ENCODE results near the gene CLEC16A.

The CLEC16A gene

DNA sequence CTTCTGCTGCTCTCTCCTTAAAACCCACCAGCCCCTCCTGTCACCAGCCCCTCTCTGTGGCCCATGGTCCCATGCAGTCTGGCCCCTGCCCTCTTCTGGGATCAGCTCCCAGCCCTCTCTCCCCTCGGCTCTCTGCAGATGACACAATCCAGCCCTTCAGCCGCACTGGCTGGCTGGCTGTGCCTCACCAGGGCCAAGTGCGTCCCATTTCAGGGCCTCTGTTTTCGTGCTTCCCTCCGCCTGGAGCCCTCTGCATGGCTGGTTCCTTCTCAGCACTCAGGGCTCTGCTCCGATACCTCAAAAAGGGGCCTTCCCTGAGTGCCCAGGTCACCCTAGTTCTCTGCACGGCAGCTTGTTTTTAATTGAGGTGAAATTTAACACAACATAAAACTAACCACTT, 187.3 kb downstream of the CLEC16A start:
- in situ Hi-C loops (cut with HindIII; ENCODE audit: low pct_ligation_motif_present, low pct_unique_long_range_greater_than_20kb, low sequenced_read_pairs), result no loop called here
- no peak for DNase-seq

DNA sequence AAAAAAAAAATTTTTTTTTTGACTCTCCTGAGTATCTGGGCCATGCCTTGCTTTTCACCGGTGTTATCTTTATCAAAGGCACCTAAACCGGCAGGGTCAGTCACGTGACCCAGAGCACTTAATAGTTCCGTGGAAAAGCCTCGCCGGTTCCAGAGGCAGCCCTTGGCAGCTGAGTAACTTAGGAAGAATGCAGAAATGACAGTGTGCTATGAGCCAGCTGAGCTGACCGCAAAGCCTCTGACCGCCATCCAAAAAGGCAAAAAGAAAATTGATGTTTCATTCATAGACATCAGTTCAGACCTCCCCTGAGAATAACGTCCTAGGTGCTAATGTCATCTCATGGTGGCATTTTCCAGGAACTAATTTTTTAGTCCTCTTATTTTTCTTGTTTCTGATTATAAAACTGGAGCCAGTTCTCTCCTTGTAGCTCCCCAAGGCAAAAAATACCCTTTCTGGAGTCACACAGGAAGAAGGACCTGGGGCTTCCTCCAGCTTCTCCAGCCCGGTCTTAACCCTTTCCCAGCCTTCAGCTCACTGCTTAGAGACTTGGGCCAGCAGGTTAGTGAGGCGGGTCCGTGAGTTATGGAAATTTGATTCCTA, 189.1 kb downstream of the CLEC16A start:
- in situ Hi-C loops (cut with HindIII; ENCODE audit: low pct_ligation_motif_present, low pct_unique_long_range_greater_than_20kb, low sequenced_read_pairs), result no loop called here
- peak; percentile 96 for DNase-seq

DNA sequence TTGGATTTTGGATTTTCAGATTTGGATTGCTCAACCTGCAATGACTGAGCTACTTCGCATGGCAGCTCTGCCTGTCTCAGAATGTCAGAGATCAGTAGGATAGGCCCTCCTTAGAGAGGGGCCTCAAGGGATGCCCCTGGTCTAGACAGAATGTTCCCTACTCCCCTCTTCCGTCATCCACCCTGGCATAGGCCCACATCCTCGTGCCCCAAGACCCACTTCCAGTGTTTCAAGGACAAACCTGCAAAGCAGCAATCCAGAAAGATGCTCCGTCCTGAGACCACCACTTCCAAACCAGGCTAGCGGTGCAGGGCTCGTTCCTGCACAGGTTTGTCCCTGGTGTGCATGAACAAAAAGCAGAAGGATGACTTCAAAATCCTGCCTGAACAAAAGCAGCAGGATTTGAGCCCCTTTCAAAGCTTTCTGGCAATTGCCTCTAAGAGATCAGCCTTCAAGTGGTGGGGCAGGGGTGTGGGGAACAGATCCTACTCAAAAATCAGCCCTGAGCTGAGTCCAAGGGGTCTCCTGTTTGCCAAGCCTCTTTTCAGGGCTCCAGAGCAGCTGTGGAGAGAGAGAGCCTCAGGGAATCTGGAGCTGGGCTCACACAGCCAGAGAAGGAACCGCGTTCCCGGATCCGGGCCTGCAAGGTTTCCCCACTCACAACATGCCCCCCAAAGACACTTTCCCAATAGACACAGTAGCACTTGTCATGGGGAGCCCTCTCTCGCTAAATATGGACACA, 190.5 kb downstream of the CLEC16A start:
- no peak for DNase-seq
- in situ Hi-C loops (cut with HindIII; ENCODE audit: low pct_ligation_motif_present, low pct_unique_long_range_greater_than_20kb, low sequenced_read_pairs), result no loop called here

DNA sequence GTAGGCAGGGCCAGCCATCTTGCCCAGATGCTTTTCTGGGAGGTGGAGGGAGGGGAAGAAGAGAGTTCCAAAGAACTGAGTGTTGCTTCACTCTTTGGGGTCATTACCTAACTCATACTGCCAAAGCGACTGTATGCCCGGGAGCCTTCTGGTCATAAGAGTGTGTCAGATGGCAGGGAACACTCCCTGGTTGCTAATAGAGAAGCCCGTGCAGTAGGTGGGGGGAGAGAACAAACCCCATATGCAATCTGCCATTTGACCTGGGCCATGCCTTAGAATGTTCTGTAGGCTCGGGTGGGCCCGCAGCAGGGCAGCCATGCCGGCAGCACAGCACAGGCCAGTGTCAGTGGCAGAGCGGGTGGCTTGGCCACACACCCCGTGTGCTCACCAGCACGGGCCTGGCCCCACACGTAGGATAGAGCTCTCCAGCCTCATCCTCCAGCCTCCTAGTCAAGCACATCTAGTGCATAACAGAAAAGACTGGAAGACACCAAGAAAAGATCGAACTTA, 191.2 kb downstream of the CLEC16A start:
- DNase-seq, result no peak
- in situ Hi-C loops (cut with HindIII; ENCODE audit: low pct_ligation_motif_present, low pct_unique_long_range_greater_than_20kb, low sequenced_read_pairs), result no loop called here

DNA sequence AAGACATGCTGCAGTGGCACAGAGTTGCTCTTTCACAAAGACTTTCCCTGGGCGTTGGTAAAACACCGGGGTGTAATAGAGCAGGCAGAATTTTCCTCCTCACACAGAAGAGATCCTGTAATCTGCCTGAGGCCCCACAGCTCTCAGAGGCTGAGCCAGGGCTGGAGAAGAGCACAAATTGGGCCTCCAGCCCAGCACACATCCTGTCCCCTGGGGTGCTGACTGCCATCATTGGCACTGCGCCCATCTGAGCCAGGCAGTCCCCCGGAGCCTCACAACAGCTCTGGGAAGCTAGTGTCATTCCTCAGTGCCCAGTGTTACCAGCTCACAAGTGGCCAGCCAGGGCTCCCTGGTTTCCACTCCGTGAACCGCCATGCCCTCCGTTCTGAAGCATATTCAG, 192.2 kb downstream of the CLEC16A start:
- in situ Hi-C loops (cut with HindIII; ENCODE audit: low pct_ligation_motif_present, low pct_unique_long_range_greater_than_20kb, low sequenced_read_pairs), result no loop called here
- DNase-seq, result peak; percentile 57

DNA sequence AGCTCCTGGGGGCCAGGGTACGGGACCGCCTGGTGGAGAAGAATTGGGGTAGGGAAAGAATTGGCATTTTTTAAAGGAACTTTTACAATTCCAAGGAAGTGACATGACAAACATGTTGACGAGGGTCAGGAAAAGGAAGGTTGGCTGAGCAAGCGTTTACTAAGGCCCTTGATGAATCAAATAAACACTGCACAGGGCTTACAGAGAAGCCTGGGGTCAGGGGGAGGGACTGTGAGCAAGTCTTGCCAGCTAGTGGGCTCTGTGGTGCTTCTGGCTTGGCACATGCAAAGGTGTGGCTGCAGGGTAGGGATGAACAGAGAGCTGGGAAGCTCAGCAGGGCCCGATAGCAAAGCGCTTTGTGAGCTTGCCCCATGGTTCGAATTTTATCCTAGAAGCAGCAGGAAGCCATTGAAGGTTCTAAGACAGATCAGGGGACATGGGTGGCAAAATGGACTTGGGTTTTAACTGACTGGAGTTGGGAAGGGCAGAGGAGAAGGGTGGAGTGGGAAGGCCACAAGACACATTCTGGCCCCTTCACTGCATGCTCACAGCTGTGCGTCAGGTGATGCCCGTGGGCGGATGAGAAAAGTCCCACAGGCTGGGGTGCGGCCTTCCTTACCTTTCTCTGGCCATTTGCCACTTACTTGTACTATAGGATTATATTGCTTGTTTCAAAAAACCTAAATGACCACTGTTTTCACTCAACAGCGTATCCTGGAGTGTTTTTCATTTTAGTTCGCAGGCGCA, 193.8 kb downstream of the CLEC16A start:
- in situ Hi-C loops (cut with HindIII; ENCODE audit: low pct_ligation_motif_present, low pct_unique_long_range_greater_than_20kb, low sequenced_read_pairs), result no loop called here
- no peak for DNase-seq

DNA sequence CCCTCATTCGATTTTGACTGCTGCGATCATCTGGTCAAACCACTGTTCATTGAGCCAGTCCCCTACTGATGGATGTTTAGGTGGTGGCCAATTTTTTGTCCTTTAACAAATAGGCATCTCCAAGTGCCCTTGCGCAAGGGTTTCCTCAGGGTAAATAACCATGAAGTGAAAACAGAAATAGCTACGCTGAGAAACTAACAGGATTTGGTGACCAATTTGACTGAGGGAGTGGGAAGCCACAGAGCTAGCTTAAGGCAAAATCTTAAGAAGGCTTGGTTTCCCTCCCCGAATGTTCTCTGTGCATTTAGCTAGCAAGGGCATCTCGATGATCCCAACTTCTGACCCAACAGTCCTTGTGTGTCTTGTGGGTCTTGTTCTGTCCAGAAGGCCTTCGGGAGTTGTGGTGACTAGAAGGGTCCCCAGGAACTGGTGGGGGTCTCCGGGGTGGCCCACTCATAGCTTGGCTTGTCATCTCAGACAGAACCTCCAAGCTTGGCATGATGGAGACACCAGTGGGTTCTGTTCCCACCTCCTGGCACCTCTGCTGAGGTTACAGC, 194.5 kb downstream of the CLEC16A start:
- DNase-seq, result no peak
- in situ Hi-C loops (cut with HindIII; ENCODE audit: low pct_ligation_motif_present, low pct_unique_long_range_greater_than_20kb, low sequenced_read_pairs), result no loop called here

DNA sequence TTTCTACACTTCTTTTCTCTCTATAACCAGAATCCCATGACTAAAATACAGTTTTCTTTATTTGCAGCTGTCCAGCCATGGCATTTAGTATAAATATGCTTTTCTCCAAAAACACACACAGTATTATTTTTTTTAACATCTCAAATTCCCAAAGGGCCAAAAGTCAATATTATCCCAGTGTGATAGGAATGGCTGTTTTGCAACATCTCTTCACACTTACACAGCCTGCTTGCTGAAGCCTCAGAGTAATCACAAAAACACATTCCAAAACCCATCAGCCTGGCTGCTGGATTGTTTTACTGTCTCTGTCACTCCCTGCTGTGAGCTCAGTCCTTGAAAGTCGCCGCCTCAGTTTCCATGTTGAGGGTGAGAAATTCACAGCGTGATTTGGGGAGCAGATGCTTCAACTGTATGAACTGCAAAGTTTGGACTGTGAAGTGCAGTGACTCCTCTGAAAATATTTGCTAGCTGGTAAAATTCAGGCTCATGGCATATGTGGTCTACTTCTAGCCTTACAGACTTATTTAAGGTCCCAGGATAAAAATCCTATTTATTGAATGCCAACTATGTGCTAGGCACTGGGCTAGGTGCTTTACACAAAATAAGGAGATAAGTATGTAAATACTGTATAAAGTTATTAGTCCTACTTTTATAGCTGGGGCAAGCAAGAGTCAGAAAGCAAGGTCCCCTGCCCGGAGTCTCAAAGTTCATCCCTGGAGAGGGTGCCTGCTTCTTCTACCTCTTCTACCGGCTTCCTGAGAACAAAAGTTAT, 195.1 kb downstream of the CLEC16A start:
- in situ Hi-C loops (cut with HindIII; ENCODE audit: low pct_ligation_motif_present, low pct_unique_long_range_greater_than_20kb, low sequenced_read_pairs), result no loop called here
- DNase-seq, result no peak

DNA sequence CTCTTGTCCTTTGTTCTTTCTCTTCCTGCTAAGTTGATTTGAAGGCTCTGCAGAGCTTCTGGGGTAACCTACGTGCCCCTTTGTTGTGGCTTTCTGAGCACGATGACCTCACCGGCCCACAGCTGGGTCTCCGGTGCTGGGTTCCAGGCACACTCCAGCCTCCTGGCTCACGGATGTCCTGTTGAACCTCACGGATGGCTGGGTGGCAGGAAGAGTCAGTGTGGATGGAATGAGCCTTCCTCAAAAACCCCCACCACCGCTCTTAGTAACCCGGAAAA, 195.7 kb downstream of the CLEC16A start:
- DNase-seq, result no peak
- in situ Hi-C loops (cut with HindIII; ENCODE audit: low pct_ligation_motif_present, low pct_unique_long_range_greater_than_20kb, low sequenced_read_pairs), result no loop called here

DNA sequence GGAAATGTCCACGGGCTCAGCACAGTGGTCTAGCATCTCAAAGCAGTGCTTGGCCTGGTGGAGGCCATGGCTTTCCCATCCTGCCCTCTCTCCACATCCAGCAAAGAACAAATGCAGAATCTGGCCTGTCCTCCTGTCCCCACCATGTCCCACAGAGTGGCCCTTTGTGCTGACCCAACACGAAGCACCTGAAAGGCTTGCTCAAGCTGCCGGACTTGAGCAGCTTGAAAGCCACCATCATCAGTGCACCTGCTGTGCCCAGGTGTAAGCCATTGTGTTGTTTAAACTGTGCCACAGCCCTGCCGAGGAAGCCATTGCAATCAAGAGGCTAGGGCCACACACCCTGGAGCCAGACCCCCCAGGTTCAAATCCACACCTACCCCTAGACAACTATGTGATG, 196.1 kb downstream of the CLEC16A start:
- in situ Hi-C loops (cut with HindIII; ENCODE audit: low pct_ligation_motif_present, low pct_unique_long_range_greater_than_20kb, low sequenced_read_pairs), result no loop called here
- no peak for DNase-seq

DNA sequence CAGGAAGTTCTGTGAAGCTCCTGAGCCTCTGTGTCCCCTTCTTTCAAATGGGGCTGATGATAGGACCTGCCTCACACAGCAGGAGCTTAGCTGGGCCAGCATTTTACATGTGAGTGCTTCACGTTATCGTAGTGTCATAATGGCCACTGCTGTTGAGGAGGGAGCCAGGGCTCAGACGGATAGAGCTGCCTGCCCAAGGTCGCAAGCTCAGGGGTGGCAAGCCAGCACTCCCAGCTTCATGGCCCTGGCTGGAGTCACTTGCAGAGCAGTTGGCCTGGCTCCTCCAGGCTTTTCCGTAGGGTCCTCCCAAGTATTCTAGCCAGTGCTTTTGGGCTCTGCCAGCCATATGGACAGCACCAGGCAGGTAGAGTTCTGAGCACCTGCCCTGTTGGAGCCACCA, 196.5 kb downstream of the CLEC16A start:
- in situ Hi-C loops (cut with HindIII; ENCODE audit: low pct_ligation_motif_present, low pct_unique_long_range_greater_than_20kb, low sequenced_read_pairs), result no loop called here

DNA sequence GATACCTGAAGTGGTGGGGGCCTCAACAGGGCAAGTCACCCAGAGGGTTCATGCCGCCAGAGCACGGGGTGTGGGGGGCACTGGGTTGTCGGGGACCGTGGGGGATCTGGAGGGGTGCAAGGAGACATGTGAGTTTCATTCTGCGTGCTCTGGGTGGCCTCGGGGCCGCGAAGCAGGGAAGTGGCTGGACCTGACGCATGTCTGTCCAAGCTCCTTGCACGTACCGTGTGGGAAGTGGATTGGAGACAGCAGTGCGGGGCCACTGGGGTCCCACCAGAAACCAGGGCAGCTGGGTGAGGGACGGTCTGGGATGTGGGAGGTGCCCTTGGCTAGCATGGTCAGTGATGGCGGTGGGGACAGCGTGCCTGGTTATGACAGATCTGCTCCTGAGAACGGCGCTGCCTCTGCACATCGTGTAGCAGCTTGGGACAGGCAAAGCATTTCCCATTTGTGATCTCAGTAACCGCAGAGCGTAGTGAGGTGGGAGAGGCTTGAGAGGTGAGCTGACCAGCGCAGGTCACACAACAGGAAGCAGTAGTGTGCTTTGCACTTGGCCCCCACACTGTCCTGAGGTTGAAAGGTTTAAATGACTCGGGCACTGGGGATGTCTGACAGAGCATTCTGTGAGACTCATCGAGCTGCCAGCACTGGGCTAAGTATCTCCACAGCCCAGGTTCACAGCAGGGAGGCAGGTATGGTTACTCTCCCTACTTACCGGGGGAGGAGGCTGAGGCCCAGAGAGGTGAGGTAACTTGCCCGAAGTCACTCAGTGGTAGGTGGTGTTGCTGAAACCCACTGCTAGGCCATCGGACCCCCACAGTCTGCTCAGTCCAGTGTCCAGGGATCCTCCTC, 197.3 kb downstream of the CLEC16A start:
- no peak for DNase-seq
- in situ Hi-C loops (cut with HindIII; ENCODE audit: low pct_ligation_motif_present, low pct_unique_long_range_greater_than_20kb, low sequenced_read_pairs), result no loop called here

More for the DNA sequence above, 196.5 kb downstream of the CLEC16A start:
- no peak for DNase-seq

DNA sequence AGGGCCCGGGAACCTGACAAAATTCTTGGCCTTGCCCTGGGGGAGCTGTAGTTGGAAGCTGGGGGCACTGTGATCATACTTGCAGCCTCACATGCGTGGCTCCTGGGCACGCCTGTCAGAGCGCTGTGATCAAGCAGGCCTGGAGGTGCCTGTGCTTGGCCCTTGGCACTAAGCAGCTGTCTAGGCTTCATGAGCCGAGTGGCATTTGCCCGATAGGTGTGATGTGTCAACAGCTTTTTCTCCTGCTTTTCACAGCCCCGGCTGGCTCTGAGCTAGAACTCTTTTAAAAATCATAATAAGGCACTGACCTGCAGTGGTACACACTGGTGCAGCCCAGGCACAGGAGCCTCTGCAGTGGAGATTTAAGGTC, 197.9 kb downstream of the CLEC16A start:
- no peak for DNase-seq
- in situ Hi-C loops (cut with HindIII; ENCODE audit: low pct_ligation_motif_present, low pct_unique_long_range_greater_than_20kb, low sequenced_read_pairs), result no loop called here

DNA sequence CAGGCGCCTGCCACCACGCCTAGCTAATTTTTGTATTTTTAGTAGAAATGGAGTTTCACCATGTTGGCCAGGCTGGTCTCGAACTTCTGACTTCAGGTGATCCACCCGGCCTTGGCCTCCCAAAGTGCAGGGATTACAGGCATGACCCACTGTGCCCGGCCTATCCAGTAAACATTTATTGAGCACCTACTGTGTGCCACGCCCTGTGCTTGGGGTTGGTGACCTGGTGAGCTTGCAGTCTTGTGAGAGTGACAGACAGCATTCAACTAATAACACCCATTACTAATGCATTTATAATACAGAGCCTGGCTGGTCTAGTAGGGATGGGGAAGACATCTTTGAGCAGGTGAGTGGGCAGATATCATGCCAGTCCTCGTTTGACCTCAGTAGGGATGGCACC, 198.6 kb downstream of the CLEC16A start:
- in situ Hi-C loops (cut with HindIII; ENCODE audit: low pct_ligation_motif_present, low pct_unique_long_range_greater_than_20kb, low sequenced_read_pairs), result no loop called here
- DNase-seq, result no peak

DNA sequence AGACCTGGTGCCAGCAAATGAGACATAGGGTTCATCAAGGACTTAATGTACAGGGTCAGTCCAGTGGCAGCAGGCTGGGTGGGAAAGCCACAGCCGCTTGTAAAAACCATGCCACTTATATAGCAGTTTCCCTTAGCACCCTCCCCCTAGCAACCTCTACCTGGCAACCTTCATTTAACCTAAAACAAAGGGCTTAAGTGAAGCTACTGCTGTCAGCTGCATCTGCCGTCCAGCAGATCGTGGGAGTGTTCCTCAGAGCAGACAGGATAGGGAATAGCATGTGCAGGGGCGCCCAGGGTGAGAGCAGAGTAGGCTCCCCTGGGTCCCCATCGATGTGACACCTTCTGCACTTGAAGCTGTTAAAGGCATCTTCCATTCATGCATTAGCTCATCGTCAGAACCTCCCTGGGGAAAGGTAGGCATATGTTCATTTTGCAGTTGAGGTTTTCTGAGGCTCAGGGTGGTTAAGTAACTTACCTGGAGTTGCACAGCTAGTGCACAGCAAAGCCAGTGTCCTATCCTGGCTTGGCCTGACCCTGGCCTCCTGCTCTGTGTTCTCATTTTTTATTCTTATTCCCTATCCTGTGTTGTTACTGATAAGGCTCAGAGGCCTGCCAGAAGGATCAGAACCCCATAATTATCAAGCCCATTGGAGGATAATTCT, 199.1 kb downstream of the CLEC16A start:
- in situ Hi-C loops (cut with HindIII; ENCODE audit: low pct_ligation_motif_present, low pct_unique_long_range_greater_than_20kb, low sequenced_read_pairs), result no loop called here
- DNase-seq, result no peak

DNA sequence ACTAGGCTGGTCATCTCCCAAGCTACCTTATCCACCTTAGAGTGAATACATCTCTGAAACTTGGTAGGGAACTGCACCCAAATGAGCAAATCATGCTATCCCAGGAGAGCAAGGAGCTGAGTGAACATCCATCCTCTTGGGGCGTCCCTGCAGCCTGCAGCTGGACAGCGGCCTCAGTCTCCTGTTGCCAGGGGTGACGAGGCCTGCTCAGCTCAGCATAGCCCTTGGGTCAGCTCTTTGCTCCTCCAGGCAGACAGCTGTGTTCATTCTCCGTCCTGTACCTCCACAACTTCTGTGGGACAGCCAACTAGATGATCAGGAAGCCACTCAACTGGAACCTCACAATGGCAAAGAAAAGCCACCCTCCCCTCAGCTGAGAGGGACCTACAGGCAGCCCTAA, 199.8 kb downstream of the CLEC16A start:
- in situ Hi-C loops (cut with HindIII; ENCODE audit: low pct_ligation_motif_present, low pct_unique_long_range_greater_than_20kb, low sequenced_read_pairs), result no loop called here
- DNase-seq, result no peak

DNA sequence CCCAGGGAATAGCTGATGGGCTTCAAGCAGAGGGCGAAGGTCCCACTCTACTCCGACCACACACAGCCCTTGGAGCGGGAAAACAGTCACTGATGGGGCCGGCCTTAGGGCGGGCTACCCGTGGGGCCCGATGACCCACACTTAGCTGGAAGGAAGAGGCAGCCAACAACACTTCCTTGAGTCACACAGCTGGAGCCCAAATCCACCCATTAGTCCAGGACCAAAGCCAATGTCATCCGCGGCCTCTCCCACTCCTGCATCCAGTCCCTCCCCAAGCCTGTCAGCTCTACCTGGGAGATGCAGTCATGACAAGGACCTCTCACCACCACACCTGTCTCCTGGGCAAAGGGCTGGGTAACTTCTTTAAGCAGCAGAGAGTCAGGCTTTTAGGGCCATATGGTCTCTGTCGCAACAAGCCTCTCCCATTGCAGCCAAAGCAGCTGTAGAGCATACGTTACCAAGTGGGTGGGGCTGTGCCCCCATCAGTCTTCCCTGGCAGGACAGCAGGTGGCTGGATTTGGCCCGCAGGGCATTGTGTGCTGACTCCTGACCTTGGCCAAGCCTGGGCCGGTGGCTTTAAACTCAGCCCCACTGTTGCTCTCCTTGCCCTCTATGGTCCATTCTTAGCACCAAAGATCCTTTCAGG, 200.9 kb downstream of the CLEC16A start:
- in situ Hi-C loops (cut with HindIII; ENCODE audit: low pct_ligation_motif_present, low pct_unique_long_range_greater_than_20kb, low sequenced_read_pairs), result no loop called here
- DNase-seq, result no peak

All from ACHN (cell line).